Thyroid gland (tissue), 4 donors: Measurements from ENCODE around the gene NRROS.
"Not testable (repeated sequence)": the region's sequence is repeated elsewhere in the genome, so short reads cannot be mapped to it uniquely, and the experiment has no call there.

Experiments used
- CTCF ChIP-seq, 6 experiments: fragments of 200-600 bp in 3 of 6; fragments of 450-650 bp in 3 of 6; sonication (generic) in 3 of 6; IDR thresholded peaks; one replicate each; pipeline ENCODE4 v1.5.1; 2016 to 2019; ENCODE audit warnings: antibody characterized with exemption in 6 of 6, mild to moderate bottlenecking in 2 of 6, inconsistent platforms in 1 of 6, moderate library complexity in 1 of 6
- POLR2A ChIP-seq, 2 donors: fragments of 450-650 bp; IDR thresholded peaks; one replicate each; pipeline ENCODE4 v1.6.1; 2017; ENCODE audit warnings: antibody characterized with exemption in 2 of 2, mild to moderate bottlenecking in 2 of 2, moderate library complexity in 1 of 2

DNA sequence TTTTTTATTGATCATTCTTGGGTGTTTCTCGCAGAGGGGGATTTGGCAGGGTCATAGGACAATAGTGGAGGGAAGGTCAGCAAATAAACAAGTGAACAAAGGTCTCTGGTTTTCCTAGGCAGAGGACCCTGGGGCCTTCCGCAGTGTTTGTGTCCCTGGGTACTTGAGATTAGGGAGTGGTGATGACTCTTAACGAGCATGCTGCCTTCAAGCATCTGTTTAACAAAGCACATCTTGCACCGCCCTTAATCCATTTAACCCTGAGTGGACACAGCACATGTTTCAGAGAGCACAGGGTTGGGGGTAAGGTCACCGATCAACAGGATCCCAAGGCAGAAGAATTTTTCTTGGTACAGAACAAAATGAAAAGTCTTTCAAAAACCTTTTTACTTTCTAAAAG is 19.9 kb upstream of the NRROS start:
- TF ChIP-seq POLR2A, CTCF (IDR thresholded peaks at IDR 0.05): not testable (repeated sequence)
